Embryonic facial prominence (tissue), 1 donor: ENCODE measurements around the gene DR1.
"Not testable (repeated sequence)": the region's sequence is repeated elsewhere in the genome, so short reads cannot be mapped to it uniquely, and the experiment has no call there.

Source experiments
- DNase-seq: peaks from one replicate; pipeline ENCODE4 v3.0.0-alpha.2; 2016; ENCODE audit errors: extremely low spot score

The DR1 gene

GRCh38 chr1:93386268-93386667 lies 40.6 kb downstream of the DR1 start:
- DNase-seq: not testable (repeated sequence)

- DNase-seq: no peak
Measured at GRCh38 chr1:93394514-93394913, 48.8 kb downstream of the DR1 start.

GRCh38 chr1:93395195-93395594 lies 49.5 kb downstream of the DR1 start:
- no peak for DNase-seq

GRCh38 chr1:93399781-93400180 lies 54.1 kb downstream of the DR1 start:
- DNase-seq: no peak

- DNase-seq: no peak
Measured at GRCh38 chr1:93408203-93408602, 62.5 kb downstream of the DR1 start.

GRCh38 chr1:93411000-93411399 lies 65.3 kb downstream of the DR1 start:
- DNase-seq: no peak

GRCh38 chr1:93414749-93415148 lies 69.0 kb downstream of the DR1 start:
- no peak for DNase-seq

GRCh38 chr1:93415296-93415695 lies 69.6 kb downstream of the DR1 start:
- DNase-seq: no peak

GRCh38 chr1:93416183-93416582 lies 70.5 kb downstream of the DR1 start:
- DNase-seq: no peak
